Muscle of back (tissue), 11 donors: Measurements from ENCODE around the gene AJM1. TPM values are rescaled to one million over a fixed set of nuclear protein-coding genes. Genes with fewer than 3 reads are reported as not detected.

Source experiments
- DNase-seq, 3 donors: peaks; one replicate each; pipeline versions ENCODE4 v3.0.0 to v3.0.0-alpha.2; 2013
- polyA plus RNA-seq, 10 donors: library from polyadenylated mRNA; unstranded; fragments of 120-200 nt; gene quantifications; one replicate each; pipeline ENCODE4 v1.2.1, GENCODE V29; 2013; ENCODE audit not compliant: insufficient read length in 10 of 10

Gene AJM1
- polyA plus RNA-seq, 10 donors: 1.3 to 2.1 (median 1.7) TPM

DNA sequence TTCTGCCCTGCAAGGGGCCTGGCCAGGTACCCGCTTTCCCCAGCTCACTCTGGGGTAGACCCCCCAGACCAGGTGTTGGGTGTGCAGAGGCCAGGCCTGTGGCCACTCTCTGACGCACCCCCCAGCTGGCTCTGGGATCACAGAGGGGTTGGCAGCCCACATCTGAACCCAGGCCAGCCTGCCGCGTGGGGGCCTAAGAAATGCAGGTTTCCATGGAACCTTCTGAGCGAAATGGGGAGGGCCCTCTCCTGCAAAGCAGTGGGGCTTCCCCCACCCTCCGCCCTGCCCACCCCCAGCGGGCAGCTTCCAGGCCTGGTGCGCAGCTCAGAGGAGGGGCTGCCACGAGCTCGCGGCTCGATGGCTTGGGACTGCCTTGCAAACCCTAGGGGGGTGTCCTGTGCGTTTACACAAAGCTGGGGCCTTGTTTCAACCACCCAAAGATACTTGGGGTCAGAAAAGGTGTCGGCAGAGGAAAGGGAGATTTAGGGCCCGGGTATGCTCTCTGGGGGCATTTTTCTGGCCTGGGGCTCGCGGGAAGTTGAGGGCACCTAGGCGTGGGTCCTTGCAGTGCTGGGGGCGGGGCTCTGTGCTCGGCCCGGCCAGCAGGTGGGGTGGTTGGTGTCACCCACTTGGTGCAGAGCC, 1.0 kb downstream of the AJM1 start:
- DNase-seq: peak in 1 of 3 donors; percentile 30

DNA sequence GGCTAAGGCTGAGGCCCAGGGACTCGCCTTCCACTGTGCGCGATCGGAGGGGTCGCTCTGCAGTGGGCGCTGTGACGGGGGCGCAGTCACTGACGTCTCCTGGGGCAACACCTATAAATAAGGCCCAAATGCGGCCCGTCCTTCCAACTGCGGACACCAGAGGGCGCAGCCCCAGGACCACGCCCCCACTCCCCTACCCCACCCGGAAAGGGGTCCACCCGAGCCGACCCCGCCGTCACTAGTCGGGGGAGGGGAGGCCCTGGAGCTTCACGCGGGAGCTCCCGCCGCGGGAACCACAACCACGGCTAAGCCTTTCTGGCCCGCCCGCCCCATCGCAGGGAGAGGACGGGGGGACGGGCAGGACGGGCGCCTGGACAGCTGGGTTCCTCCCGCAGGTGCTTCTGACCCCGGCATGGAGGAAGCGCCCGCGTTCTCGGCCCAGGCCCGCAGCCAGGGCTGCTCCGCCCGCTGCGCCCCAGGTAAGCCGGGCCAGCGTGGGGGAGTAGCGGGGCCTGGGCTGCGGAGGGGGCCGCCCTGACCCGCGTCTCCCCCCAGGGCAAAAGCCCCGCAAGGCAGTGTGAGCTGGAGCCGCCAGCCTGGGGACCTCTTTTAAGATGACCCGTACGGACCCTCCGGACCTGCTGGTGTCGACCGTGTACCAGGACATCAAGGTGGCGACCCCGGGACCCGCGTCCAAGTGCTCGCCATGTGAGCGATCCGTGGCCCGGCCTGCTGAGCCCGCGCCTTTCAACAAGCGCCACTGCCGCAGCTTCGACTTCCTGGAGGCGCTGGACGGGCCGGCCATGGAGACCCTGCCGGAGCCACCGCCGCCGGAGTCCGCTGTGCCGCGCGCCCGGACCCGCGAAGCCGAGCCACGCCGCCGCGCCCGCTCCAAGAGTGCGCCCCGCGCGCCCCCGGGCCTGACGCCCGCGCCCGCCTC, 1.8 kb downstream of the AJM1 start:
- peak in 1 of 3 donors; percentile 51 for DNase-seq

DNA sequence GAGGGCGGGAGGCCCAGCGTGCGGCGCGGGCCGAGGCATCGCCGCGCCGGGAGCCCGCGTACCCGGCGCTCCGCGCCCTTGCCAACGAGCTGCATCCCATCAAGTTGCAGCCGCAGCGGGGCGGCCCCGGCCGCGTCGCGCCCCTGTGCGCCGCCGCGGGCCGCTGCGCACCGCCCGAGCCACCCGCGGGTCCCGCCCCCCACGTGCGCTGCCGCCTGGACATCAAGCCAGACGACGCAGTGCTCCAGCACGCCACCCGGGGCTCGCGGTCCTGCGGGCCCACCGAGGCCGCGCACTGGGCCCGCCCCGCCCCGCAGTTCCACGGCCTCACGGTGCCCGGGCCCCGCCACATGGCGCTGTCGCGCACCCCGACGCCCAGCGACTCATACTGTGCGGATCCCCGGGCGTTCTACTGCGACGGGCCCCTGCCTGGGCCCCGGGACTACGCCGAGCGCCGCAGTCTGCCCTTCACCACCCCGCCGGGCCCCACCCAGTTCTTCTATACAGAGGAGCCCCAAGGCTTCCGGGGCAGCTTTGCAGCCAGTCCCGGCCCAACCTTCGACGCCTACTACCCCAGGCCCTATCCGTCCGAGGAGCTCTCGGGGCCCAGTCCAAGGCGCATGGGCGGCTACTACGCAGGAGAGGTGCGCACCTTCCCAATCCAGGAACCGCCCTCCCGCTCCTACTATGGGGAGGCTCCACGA, 2.6 kb downstream of the AJM1 start:
- peak in 1 of 3 donors; percentile 23 for DNase-seq

DNA sequence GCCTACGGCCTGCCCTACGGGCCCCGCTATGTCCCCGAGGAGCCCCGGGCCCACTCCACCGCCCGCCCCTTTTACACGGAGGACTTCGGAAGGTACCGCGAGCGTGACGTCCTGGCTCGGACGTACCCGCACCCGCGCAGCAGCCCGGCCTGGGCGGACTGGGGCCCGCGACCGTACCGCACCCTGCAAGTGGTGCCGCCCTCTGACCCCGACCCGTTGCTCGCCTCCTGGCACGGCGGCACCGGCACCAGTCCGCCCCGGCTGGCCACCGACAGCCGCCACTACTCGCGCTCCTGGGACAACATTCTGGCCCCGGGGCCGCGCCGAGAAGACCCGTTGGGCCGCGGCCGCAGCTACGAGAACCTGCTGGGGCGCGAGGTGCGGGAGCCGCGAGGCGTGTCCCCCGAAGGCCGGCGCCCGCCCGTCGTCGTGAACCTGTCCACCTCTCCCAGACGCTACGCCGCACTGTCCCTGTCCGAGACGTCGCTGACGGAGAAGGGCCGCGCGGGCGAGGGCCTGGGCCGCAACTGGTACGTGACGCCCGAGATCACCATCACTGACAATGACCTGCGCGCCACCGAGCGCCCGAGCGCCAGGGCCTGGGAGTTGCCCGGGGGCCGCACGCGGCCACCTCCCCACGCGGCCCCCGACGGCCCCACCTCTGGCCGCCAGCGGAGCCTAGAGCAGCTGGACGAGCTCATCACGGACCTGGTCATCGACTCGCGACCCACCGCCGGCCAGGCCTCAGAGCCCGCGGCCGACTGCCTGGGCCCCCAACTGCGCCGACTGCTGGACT, 3.4 kb downstream of the AJM1 start:
- DNase-seq: peak in 1 of 3 donors; percentile 39

DNA sequence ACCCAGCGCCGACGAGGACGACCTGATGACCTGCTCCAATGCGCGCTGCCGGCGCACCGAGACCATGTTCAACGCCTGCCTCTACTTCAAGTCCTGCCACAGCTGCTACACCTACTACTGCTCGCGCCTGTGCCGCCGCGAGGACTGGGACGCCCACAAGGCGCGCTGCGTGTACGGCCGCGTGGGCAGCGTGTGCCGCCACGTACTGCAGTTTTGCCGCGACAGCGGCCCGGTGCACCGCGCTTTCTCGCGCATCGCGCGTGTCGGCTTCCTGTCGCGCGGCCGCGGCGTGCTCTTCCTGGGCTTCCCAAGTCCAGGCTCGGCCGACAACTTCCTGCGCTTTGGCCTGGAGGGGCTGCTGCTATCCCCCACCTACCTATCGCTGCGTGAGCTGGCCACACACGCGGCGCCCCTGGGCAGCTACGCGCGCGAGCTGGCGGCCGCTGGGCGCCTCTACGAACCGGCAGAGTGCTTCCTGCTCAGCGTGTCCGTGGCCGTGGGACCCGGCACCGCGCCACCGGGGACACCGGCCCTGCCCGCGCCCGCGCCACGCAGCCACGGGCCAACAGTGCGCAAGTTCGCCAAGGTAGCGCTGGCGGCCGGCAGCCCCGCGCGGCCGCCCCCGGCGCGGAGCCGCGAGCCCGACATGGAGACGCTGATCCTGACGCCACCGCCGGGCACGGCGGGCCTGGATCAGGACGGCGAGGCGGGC, 4.3 kb downstream of the AJM1 start:
- DNase-seq: peak in 1 of 3 donors; percentile 69

DNA sequence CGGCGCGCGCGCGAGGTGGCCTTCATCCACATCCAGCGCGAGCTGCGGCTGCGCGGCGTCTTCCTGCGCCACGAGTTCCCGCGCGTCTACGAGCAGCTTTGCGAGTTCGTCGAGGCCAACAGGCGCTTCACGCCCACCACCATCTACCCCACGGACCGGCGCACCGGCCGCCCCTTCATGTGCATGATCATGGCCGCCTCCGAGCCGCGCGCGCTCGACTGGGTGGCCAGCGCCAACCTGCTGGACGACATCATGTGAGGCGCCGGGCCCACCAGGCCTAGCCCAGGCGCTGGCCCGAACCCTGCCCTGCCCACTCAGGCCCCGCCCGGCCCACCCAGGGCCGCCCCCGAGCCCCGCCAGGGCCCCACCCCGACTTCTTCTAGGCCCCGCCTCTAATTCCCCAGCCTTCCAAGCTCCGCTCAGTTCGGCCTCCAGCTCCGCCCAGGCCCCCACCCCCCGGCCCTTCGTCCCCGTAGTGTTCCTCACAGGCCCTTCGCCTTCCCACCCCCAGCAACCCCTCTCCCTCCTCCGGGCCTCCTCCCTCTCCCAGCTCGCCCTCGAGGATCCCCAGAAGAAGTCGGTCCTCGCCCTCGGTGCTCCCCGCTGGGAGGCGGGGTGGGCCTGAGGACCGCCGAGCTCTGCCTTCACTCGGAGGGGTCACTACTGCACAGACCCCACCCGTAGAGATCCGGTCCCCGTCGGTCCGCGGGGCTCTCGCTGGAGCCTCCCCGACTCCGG, 5.0 kb downstream of the AJM1 start:
- DNase-seq: peak; percentile 69 to 89 (median 79)

DNA sequence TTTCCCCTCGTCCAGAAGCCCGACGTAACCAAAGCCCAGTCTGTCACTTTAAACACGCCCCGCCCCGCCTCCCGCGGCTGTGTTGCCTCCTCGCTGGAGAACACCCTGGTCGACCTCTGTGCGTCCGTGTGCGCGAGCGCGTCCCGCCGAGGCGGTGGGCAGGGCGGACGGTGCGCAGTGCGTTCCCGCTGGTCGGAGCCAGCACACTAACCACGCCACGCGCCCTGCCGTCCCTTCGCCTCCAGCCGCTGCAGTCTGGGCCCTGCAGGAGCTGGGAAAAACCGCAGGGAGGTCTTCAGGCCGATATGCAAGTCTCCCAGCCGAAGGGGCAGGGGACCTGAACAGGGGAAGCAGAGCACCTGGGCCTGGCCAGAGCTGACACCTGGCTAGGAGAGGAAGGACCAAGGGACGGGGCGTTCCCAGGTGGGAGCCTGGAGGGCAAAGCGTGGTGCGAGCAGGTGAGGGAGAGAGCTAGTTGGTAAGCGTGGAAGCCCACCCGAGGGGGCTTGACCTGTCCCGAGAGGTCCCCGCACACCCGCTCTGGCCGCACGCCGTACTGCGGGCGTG, 5.6 kb downstream of the AJM1 start:
- peak; percentile 75 to 95 (median 84) for DNase-seq

DNA sequence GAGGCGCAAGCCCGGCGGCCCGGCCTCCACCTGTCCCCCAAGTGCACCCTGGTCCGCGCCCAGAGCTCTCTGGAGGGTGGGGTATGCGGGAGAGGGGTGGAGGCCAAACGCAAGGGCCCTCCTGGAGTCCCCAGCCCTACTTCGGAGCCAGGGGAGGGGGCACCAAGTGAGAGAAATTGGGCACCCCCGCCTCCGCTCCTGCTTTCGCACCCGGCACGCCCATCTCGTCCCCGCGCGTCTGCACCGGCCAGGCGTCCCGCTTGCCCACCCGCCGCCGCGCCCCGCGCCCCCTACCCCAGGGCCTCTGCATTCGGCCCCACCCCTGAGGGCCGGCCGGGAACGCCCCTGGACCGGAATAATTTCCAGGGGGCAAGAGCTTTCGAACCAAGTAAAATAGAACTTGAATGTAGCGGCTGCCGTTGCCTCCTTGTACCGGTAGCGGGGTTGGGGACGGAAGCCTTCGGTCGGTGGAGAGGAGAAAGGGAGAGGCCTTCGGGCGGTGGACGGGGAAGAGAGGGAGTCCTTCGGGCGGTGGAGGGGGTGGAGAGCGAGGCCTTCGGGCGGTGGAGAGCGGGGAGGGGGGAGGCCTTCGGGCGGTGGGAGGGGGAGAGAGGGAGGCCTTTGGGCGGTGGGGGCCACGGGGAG, 6.2 kb downstream of the AJM1 start:
- peak in 1 of 3 donors; percentile 23 for DNase-seq

DNA sequence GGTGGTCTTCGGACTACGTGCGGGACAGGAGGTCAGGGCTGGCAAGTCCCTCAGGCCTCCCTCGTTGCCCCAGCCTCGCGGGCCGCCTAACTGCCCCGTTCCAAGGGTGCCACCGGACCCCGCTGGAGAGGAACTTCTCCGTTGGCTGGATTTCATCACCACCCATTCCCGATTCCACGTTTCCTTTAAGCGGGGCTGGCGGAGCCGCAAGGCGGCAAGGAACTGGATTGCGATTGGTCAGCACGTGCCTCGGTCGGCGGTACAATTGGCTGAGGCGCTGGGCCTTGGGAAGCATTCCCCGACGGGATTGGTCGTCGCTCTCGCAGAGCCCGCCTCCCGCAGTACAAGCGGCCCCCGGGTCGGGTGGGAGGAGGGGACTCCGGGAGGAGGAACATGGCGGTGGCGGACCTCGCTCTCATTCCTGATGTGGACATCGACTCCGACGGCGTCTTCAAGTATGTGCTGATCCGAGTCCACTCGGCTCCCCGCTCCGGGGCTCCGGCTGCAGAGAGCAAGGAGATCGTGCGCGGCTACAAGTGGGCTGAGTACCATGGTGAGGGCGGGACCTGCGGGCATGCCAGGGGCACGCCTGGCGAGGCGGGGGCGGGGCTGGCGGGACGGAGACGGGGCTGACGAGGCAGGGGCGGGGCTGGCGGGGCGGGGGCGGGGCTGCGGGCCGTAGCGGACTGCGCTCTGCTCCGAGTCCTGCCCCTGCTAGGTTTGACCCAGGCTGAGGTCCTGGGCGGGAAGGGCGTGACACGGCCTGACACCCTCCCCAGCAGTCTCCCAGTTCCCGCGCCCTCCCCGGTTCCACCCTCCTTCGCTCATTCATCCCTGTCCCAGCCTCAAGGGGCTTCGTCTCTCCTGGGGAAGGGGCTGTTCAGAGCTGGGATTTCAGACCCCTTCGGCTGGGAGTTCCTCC, 7.0 kb downstream of the AJM1 start, which contains the start of gene PHPT1:
PHPT1 (plus strand) TSS at position 372 of the 922 bp plus-strand sequence; CDS start at position 394, 22 bp downstream.
- DNase-seq: peak; percentile 99 to 100 (median 99)

DNA sequence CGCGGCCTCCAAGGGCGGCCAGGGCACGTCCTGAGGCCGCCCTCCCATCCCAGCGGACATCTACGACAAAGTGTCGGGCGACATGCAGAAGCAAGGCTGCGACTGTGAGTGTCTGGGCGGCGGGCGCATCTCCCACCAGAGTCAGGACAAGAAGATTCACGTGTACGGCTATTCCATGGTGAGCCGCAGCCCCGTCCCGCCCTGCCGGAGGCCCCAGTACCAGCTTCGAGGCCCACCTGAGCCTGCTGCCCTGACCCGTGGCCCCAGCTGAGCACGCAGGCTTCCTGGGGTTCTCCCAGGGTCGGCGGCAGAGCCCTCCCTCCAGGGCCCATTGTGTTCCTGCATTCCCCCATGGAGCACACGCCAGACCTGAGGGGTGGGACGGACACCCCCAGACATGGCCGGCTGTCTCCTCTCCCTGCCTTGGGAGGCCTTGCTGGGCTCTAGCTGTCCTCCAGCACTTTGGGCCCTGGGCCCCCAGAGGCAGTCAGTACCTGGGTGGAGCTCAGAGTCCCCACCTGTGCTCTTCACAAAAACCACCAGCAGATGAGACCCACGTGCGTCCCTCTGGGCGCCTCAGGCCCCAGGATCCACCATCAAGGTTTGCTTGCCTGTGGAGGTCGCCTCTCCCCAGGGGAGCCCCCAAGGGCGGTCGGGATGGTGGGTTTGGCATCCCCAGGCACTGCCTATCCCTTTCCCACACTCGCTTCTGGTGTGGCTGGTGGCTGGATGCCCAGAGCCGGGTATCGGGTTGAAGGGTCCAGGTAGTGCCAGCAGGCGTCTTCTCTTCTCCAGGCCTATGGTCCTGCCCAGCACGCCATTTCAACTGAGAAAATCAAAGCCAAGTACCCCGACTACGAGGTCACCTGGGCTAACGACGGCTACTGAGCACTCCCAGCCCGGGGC, 7.9 kb downstream of the AJM1 start:
- DNase-seq: peak in 1 of 3 donors; percentile 27

DNA sequence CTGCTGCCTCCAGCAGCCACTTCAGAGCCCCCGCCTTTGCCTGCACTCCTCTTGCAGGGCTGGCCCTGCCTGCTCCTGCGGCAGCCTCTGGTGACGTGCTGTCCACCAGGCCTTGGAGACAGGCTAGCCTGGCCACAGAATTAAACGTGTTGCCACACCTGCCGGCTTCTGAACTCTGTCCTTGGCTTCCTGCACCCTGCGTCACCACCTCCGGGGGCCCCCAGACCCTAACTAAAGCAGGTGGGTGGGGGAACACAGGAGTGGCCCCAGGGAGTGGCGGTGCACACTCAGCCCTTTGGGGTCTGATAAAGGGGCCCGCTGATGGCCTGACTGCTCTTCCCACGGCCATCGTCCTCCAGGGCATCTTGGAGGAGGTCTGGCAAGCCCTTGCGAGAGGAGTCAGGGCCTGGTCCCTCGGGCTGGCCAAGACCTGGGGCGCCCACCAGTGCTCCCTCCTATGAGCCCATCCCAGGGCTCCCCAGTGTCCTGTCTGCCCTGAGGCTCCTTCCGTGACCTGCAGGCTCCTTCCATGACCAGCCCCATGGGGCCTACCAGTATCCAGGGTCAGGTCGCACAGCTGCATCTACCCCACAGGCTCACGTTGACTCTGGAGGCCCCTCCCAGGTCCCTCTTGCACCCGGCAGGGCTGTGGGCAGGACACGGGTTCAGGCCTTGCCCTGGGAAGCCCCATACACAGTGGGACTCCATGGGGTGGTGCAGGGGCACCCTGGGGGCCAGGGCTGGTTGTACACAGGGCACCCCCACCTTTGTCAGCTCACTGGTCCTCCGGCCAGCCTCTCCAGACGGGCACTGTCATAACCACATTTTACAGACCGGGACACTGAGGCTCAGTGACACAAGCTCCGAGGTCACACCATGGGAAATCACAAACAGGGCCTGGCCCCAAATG, 8.8 kb downstream of the AJM1 start:
- DNase-seq: peak in 1 of 3 donors; percentile 24

DNA sequence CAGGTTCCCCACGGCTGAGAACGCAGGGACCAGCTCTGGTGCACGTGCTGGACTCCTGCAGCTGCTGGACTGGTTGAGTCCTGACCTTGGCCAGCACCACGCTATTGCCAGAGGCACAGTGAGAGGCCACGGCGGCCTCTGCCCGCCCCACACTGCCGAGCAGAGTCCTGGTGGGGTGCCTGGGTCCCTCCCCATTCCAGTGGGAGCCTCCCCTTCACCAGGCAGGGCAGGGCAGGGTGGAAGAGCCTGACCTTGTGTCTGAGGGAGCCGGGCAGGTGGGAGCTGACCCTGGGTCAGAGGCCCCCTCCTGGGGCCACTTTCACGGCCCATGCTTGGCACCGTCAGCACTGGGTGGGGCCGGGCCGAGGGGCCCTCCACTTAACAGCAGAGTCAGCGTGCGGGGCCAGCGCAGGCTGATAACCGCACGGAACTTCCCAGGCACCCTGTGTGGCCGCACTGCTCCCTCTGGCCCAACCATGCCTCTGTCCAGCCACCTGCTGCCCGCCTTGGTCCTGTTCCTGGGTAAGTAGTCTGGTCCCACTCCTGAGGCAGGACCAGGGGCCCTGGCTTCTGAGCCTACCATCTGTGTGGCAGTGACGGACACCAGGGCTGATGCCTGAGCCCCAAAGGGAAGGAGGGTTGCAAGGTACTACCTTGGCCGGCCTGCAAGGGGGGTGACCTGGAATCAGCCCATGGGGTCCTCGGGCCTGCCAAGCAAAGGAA, 9.8 kb downstream of the AJM1 start, which contains the start of gene MAMDC4:
MAMDC4 (plus strand) TSS at position 406 of the 723 bp plus-strand sequence; CDS start at position 477, 71 bp downstream.
- DNase-seq: peak in 1 of 3 donors; percentile 27

DNA sequence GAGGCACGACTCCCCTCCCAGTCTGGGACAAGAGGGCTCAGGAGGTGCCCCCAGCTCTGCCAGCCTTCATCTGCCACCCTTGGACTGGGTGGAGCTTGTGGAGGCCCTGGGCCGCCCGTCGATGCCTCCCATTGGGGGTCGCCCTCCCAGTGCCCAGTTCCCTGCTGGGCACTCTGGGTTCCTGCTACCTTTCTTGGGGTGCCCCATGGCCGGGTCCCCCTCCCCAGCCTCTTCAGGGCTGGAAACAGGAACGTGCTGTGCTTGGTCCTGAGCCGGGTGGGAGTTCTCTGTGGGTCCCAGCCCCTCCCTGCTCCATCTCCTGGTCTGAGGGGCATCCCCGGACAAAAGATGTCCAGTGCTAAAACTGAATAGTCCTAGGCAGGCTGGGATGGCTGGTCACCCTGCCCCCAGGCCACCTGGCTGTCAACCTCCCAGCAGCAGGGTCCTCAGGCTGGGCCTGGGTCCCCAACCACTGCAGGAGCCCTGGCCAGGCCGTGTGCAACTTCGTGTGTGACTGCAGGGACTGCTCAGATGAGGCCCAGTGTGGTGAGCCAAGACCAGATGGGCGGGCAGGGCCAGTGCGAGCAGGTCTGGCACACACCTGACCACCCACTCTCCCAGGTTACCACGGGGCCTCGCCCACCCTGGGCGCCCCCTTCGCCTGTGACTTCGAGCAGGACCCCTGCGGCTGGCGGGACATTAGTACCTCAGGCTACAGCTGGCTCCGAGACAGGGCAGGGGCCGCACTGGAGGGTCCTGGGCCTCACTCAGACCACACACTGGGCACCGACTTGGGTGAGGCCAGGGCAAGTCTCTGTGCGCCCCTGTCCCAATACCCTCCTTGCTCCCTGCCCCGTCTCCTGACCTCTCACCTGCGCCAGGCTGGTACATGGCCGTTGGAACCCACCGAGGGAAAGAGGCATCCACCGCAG, 10.7 kb downstream of the AJM1 start:
- peak in 1 of 3 donors; percentile 20 for DNase-seq
